ENCODE measurements around the gene MIPEP.

The MIPEP gene

DNA sequence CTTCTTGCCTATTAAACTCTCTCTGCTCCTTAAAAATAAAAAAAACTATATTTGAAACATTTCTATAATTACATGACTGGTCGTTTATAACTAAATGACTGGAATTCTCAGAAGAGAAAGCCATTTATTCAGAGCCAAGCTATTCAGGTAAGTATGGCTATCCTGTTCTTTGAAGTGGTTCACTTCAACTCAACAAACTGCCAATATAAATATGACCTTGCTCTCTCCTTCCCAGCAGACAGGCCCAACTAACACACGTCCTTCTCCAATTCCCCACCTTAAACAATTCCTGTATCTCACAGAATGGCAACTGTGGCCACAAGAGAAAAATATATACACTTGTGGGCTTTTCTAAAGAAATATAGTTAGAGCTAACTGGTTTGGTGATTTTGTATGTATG, 153.9 kb downstream of the MIPEP start:
- no peak overlapping the region for H3K18ac ChIP-seq (ENCODE audit: low read length)
- H3K27me3 ChIP-seq (ENCODE audit: insufficient read depth, low read length): no peaks in the 10 kb centered on the region
- no peak overlapping the region for H4K91ac ChIP-seq (ENCODE audit: low read depth, low read length)
- H3K4me2 ChIP-seq (ENCODE audit: low read length): no peak overlapping the region
- H3K4me3 ChIP-seq (ENCODE audit: low read depth, low read length): no peak overlapping the region
- WGBS (ENCODE audit: extremely low coverage, insufficient coverage, insufficient read length): no CpG with 5 or more reads among the region's 2 CpGs
- DNase-seq: no peak
- no peak overlapping the region for H3K27ac ChIP-seq (ENCODE audit: low read depth, low read length)
- H2BK12ac ChIP-seq (ENCODE audit: low read length): no peak overlapping the region
- H3K4ac ChIP-seq (ENCODE audit: low read depth, low read length): no peak overlapping the region
- no peak overlapping the region for H4K12ac ChIP-seq (ENCODE audit: low read depth, low read length)
- no peaks in the 10 kb centered on the region for H3K79me1 ChIP-seq (ENCODE audit: low read length)
- no peak overlapping the region for H2BK120ac ChIP-seq (ENCODE audit: insufficient read depth, low read length, poor library complexity)
- no peak overlapping the region for H3K14ac ChIP-seq (ENCODE audit: low read length)
- H3K23ac ChIP-seq (ENCODE audit: low read length): no peak overlapping the region
- H3K9me3 ChIP-seq (ENCODE audit: insufficient read depth, low read depth, low read length): no peaks in the 10 kb centered on the region
- no peak overlapping the region for H2BK5ac ChIP-seq (ENCODE audit: low read depth, low read length, poor library complexity)
- H2AFZ ChIP-seq (ENCODE audit: insufficient read depth, low read length, poor library complexity): no peak overlapping the region
- H3K4me1 ChIP-seq (ENCODE audit: control insufficient read depth in 1 of 2, insufficient read depth in 2 of 2, low read length in 2 of 2): peaks cover 0 to 3% of the 10 kb centered on the region in 2 experiments
- no peaks in the 10 kb centered on the region for H3K79me2 ChIP-seq (ENCODE audit: control insufficient read depth, insufficient read depth, low read length, poor library complexity)
- H3K36me3 ChIP-seq (ENCODE audit: control insufficient read depth in 1 of 2, insufficient read depth in 2 of 2, low read length in 2 of 2): peaks cover 0 to 1% of the 10 kb centered on the region in 2 experiments
- no peak overlapping the region for H2AK5ac ChIP-seq (ENCODE audit: low read length)
- no peak overlapping the region for H3K9ac ChIP-seq (ENCODE audit: low read length)
- H4K8ac ChIP-seq (ENCODE audit: low read depth, low read length): no peak overlapping the region

DNA sequence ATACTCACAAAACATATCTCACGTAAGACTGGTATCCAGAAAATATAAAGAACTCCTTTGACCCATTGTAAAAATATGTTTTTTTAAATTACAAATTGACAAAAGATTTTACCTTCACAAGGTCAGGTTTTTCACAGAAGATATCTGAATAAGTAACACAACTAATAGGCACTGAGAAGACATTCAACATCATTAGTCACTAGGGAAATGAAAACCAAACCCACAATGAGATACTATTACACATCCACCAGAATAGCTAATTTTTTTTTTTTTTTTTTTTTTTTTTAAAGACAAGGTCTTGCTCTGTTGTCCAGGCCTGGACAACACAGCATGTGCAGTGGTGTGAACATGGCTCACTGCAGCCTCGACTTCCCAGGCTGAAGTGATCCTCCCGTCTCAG, 157.5 kb downstream of the MIPEP start:
- no peak overlapping the region for H3K14ac ChIP-seq (ENCODE audit: low read length)
- no peak overlapping the region for H4K12ac ChIP-seq (ENCODE audit: low read depth, low read length)
- no peak overlapping the region for H2BK120ac ChIP-seq (ENCODE audit: insufficient read depth, low read length, poor library complexity)
- no peaks in the 10 kb centered on the region for H3K9me3 ChIP-seq (ENCODE audit: insufficient read depth, low read depth, low read length)
- no peak overlapping the region for H3K9ac ChIP-seq (ENCODE audit: low read length)
- no peaks in the 10 kb centered on the region for H3K79me1 ChIP-seq (ENCODE audit: low read length)
- peaks cover 0 to 1% of the 10 kb centered on the region in 2 experiments for H3K36me3 ChIP-seq (ENCODE audit: control insufficient read depth in 1 of 2, insufficient read depth in 2 of 2, low read length in 2 of 2)
- WGBS (ENCODE audit: extremely low coverage, insufficient coverage, insufficient read length): no CpG with 5 or more reads among the region's 3 CpGs
- H4K91ac ChIP-seq (ENCODE audit: low read depth, low read length): no peak overlapping the region
- H3K18ac ChIP-seq (ENCODE audit: low read length): no peak overlapping the region
- H4K8ac ChIP-seq (ENCODE audit: low read depth, low read length): no peak overlapping the region
- no peak overlapping the region for H2AK5ac ChIP-seq (ENCODE audit: low read length)
- H3K4ac ChIP-seq (ENCODE audit: low read depth, low read length): no peak overlapping the region
- no peak overlapping the region for H2BK12ac ChIP-seq (ENCODE audit: low read length)
- H3K27ac ChIP-seq (ENCODE audit: low read depth, low read length): no peak overlapping the region
- no peaks in the 10 kb centered on the region for H3K4me1 ChIP-seq (ENCODE audit: control insufficient read depth in 1 of 2, insufficient read depth in 2 of 2, low read length in 2 of 2)
- H3K4me3 ChIP-seq (ENCODE audit: low read depth, low read length): no peak overlapping the region
- no peaks in the 10 kb centered on the region for H3K27me3 ChIP-seq (ENCODE audit: insufficient read depth, low read length)
- no peak for DNase-seq
- no peaks in the 10 kb centered on the region for H3K79me2 ChIP-seq (ENCODE audit: control insufficient read depth, insufficient read depth, low read length, poor library complexity)
- H2BK5ac ChIP-seq (ENCODE audit: low read depth, low read length, poor library complexity): no peak overlapping the region
- H2AFZ ChIP-seq (ENCODE audit: insufficient read depth, low read length, poor library complexity): no peak overlapping the region
- no peak overlapping the region for H3K23ac ChIP-seq (ENCODE audit: low read length)
- H3K4me2 ChIP-seq (ENCODE audit: low read length): no peak overlapping the region

GRCh38 chr13:23730251-23730650, 158.9 kb downstream of the MIPEP start:
- peaks cover 0 to 1% of the 10 kb centered on the region in 2 experiments for H3K36me3 ChIP-seq (ENCODE audit: control insufficient read depth in 1 of 2, insufficient read depth in 2 of 2, low read length in 2 of 2)
- H3K27me3 ChIP-seq (ENCODE audit: insufficient read depth, low read length): no peaks in the 10 kb centered on the region
- no peak overlapping the region for H4K91ac ChIP-seq (ENCODE audit: low read depth, low read length)
- H2BK120ac ChIP-seq (ENCODE audit: insufficient read depth, low read length, poor library complexity): no peak overlapping the region
- no peak overlapping the region for H4K12ac ChIP-seq (ENCODE audit: low read depth, low read length)
- H2BK5ac ChIP-seq (ENCODE audit: low read depth, low read length, poor library complexity): no peak overlapping the region
- no CpG with 5 or more reads among the region's 6 CpGs for WGBS (ENCODE audit: extremely low coverage, insufficient coverage, insufficient read length)
- H4K8ac ChIP-seq (ENCODE audit: low read depth, low read length): no peak overlapping the region
- H3K4ac ChIP-seq (ENCODE audit: low read depth, low read length): no peak overlapping the region
- H2AK5ac ChIP-seq (ENCODE audit: low read length): no peak overlapping the region
- no peak overlapping the region for H2AFZ ChIP-seq (ENCODE audit: insufficient read depth, low read length, poor library complexity)
- no peak overlapping the region for H2BK12ac ChIP-seq (ENCODE audit: low read length)
- no peak overlapping the region for H3K23ac ChIP-seq (ENCODE audit: low read length)
- H3K79me1 ChIP-seq (ENCODE audit: low read length): no peaks in the 10 kb centered on the region
- no peak overlapping the region for H3K18ac ChIP-seq (ENCODE audit: low read length)
- H3K9me3 ChIP-seq (ENCODE audit: insufficient read depth, low read depth, low read length): no peaks in the 10 kb centered on the region
- no peak overlapping the region for H3K4me3 ChIP-seq (ENCODE audit: low read depth, low read length)
- H3K27ac ChIP-seq (ENCODE audit: low read depth, low read length): no peak overlapping the region
- H3K4me2 ChIP-seq (ENCODE audit: low read length): no peak overlapping the region
- no peak for DNase-seq
- no peak overlapping the region for H3K9ac ChIP-seq (ENCODE audit: low read length)
- H3K14ac ChIP-seq (ENCODE audit: low read length): no peak overlapping the region
- no peaks in the 10 kb centered on the region for H3K79me2 ChIP-seq (ENCODE audit: control insufficient read depth, insufficient read depth, low read length, poor library complexity)
- no peaks in the 10 kb centered on the region for H3K4me1 ChIP-seq (ENCODE audit: control insufficient read depth in 1 of 2, insufficient read depth in 2 of 2, low read length in 2 of 2)

- H3K9ac ChIP-seq (ENCODE audit: low read length): no peak overlapping the region
- H3K79me1 ChIP-seq (ENCODE audit: low read length): no peaks in the 10 kb centered on the region
- no peak overlapping the region for H2AFZ ChIP-seq (ENCODE audit: insufficient read depth, low read length, poor library complexity)
- no peak overlapping the region for H3K4me3 ChIP-seq (ENCODE audit: low read depth, low read length)
- H3K18ac ChIP-seq (ENCODE audit: low read length): no peak overlapping the region
- no peak overlapping the region for H2BK120ac ChIP-seq (ENCODE audit: insufficient read depth, low read length, poor library complexity)
- H3K4ac ChIP-seq (ENCODE audit: low read depth, low read length): no peak overlapping the region
- DNase-seq: no peak
- H3K27me3 ChIP-seq (ENCODE audit: insufficient read depth, low read length): no peaks in the 10 kb centered on the region
- H4K91ac ChIP-seq (ENCODE audit: low read depth, low read length): no peak overlapping the region
- H3K23ac ChIP-seq (ENCODE audit: low read length): no peak overlapping the region
- H2BK5ac ChIP-seq (ENCODE audit: low read depth, low read length, poor library complexity): no peak overlapping the region
- no peak overlapping the region for H2AK5ac ChIP-seq (ENCODE audit: low read length)
- no peak overlapping the region for H2BK12ac ChIP-seq (ENCODE audit: low read length)
- H3K9me3 ChIP-seq (ENCODE audit: insufficient read depth, low read depth, low read length): no peaks in the 10 kb centered on the region
- H4K8ac ChIP-seq (ENCODE audit: low read depth, low read length): no peak overlapping the region
- H3K14ac ChIP-seq (ENCODE audit: low read length): no peak overlapping the region
- H3K27ac ChIP-seq (ENCODE audit: low read depth, low read length): no peak overlapping the region
- no peak overlapping the region for H4K12ac ChIP-seq (ENCODE audit: low read depth, low read length)
- no peaks in the 10 kb centered on the region for H3K79me2 ChIP-seq (ENCODE audit: control insufficient read depth, insufficient read depth, low read length, poor library complexity)
- peaks cover 0 to 1% of the 10 kb centered on the region in 2 experiments for H3K36me3 ChIP-seq (ENCODE audit: control insufficient read depth in 1 of 2, insufficient read depth in 2 of 2, low read length in 2 of 2)
- H3K4me1 ChIP-seq (ENCODE audit: control insufficient read depth in 1 of 2, insufficient read depth in 2 of 2, low read length in 2 of 2): no peaks in the 10 kb centered on the region
- H3K4me2 ChIP-seq (ENCODE audit: low read length): no peak overlapping the region
These were observed 159.7 kb downstream of the MIPEP start for GRCh38 chr13:23729531-23729930.

Measured in trophoblast cell (in vitro differentiated cells and primary cell).